B cell (primary cell): ENCODE measurements around the gene SPANXD.

ENCODE experiments used
- EZH2 ChIP-seq: IDR thresholded peaks from 2 replicates; pipeline ENCODE4 v1.6.1; 2012; ENCODE audit warnings: borderline replicate concordance, low read depth, mild to moderate bottlenecking, moderate library complexity, low read length; ENCODE audit not compliant: insufficient read depth, poor library complexity, severe bottlenecking
- TF ChIP-seq, protein P1 (sequence below): fragments of 200-600 bp; IDR thresholded peaks from one replicate; pipeline ENCODE4 v1.8.0; 2022; ENCODE audit warnings: antibody characterized with exemption, mild to moderate bottlenecking

DNA sequence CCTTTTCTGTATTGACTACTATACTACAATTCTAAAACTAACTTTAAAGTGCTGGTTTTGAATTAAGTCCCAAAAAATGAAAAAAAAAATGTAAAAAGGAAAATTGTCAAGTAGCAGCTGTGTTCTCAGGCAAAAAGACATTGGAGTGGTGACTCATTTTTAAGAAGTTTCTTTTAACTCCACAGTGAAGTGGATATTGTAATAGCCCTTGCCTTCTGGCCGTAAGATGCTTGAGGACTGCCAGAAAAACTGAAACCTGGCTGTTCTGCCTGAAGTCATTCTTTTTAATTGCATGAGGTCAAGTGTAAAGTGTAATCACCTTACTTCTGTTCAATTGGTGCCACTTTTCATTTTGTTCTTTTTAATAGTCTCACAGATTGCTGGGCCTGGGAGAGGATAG is 28.9 kb downstream of the SPANXD start:
- TF ChIP-seq, protein P1, sequence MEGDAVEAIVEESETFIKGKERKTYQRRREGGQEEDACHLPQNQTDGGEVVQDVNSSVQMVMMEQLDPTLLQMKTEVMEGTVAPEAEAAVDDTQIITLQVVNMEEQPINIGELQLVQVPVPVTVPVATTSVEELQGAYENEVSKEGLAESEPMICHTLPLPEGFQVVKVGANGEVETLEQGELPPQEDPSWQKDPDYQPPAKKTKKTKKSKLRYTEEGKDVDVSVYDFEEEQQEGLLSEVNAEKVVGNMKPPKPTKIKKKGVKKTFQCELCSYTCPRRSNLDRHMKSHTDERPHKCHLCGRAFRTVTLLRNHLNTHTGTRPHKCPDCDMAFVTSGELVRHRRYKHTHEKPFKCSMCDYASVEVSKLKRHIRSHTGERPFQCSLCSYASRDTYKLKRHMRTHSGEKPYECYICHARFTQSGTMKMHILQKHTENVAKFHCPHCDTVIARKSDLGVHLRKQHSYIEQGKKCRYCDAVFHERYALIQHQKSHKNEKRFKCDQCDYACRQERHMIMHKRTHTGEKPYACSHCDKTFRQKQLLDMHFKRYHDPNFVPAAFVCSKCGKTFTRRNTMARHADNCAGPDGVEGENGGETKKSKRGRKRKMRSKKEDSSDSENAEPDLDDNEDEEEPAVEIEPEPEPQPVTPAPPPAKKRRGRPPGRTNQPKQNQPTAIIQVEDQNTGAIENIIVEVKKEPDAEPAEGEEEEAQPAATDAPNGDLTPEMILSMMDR = no peak
- TF ChIP-seq EZH2 = no peak
